Esophagus (tissue), 2 donors: Measurements from ENCODE around the gene MAP2. TPM values are rescaled to one million over a fixed set of nuclear protein-coding genes. Genes with fewer than 3 reads are reported as not detected.

Experiments
- H3K27ac ChIP-seq, 2 donors: one replicate each; pipeline ENCODE4 v1.5.1; 2013; ENCODE audit warnings: low read depth in 2 of 2, mild to moderate bottlenecking in 2 of 2, inconsistent platforms in 1 of 2, low read length in 1 of 2, moderate library complexity in 1 of 2
- H3K27me3 ChIP-seq, 2 donors: one replicate each; pipeline ENCODE4 v1.6.1; 2013; ENCODE audit warnings: low read length in 2 of 2, control low read depth in 1 of 2, mild to moderate bottlenecking in 1 of 2; ENCODE audit not compliant: insufficient read depth in 2 of 2, control insufficient read depth in 1 of 2
- H3K36me3 ChIP-seq, 2 donors: one replicate each; pipeline ENCODE4 v1.6.1; 2013; ENCODE audit warnings: low read length in 1 of 2; ENCODE audit not compliant: control insufficient read depth in 2 of 2, insufficient read depth in 2 of 2
- H3K4me1 ChIP-seq, 2 donors: one replicate each; pipeline ENCODE4 v1.6.1; 2013; ENCODE audit warnings: low read length in 1 of 2; ENCODE audit not compliant: control insufficient read depth in 2 of 2, insufficient read depth in 2 of 2
- H3K4me3 ChIP-seq, 2 donors: one replicate each; pipeline ENCODE4 v1.5.1; 2013; ENCODE audit warnings: low read length in 2 of 2, mild to moderate bottlenecking in 2 of 2, low read depth in 1 of 2, moderate library complexity in 1 of 2
- H3K9me3 ChIP-seq, 2 donors: one replicate each; pipeline ENCODE4 v1.6.1; 2013; ENCODE audit warnings: mild to moderate bottlenecking in 2 of 2, low read depth in 1 of 2, low read length in 1 of 2, moderate library complexity in 1 of 2; ENCODE audit not compliant: control insufficient read depth in 2 of 2, insufficient read depth in 1 of 2
- WGBS, 2 donors: extraction: QIAGEN DNeasy Blood & Tissue Kit; methylation state at CpG; one replicate each; pipeline ENCODE4 v1.1.7; 2013; 5-methylcytosine and 5-hydroxymethylcytosine counted together
- polyA plus RNA-seq, 2 donors: library from polyadenylated mRNA; stranded (reverse); fragments of 200-250 nt; gene quantifications; one replicate each; pipeline ENCODE4 v1.2.3, GENCODE V29; 2013
- donor health status: healthy with polysubstance abuse.
- donor health status: Bipolar disorder and iron deficiency.

MAP2 gene
- polyA plus RNA-seq, 2 donors = 4.4 to 5.2 TPM

GRCh38 chr2:209547726-209548125 lies 123.9 kb downstream of the MAP2 start:
- Histone ChIP-seq H3K9me3 (no peaks in the 10 kb centered on the region), H3K27ac (no peak overlapping the region), H3K4me1 (no peaks in the 10 kb centered on the region), H3K27me3 (no peaks in the 10 kb centered on the region), H3K4me3 (no peak overlapping the region), H3K36me3 (no peaks in the 10 kb centered on the region)
- WGBS, 2 donors = 64 to 68% methylated on average over 1 of the region's 1 CpG

- 92 to 93% methylated on average over 3 of the region's 3 CpGs for WGBS, 2 donors
- no peaks in the 10 kb centered on the region for H3K4me1 ChIP-seq
These were observed 125.7 kb downstream of the MAP2 start for GRCh38 chr2:209549589-209549988.

DNA sequence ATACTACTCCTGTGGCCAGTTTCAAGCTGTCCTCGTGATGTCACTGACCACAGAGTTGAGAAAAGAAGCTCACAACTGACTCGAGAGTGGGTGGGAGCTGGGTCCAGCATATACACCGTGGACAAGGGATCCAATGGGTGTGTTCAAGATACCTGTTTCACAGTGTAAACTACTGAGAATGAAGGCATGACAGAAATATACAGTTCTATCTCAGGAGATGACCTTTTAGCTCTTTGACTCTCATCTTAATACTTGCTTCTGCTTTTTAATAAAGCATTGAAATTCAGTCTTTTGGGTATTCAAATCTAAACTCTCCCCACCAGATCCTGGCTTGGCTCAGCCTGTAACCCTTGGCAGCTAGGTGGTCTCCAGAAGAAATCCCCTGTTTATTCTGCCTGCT lies 130.1 kb downstream of the MAP2 start:
- no peak overlapping the region for H3K4me3 ChIP-seq
- no peaks in the 10 kb centered on the region for H3K4me1 ChIP-seq
- no peaks in the 10 kb centered on the region for H3K36me3 ChIP-seq
- H3K9me3 ChIP-seq = no peaks in the 10 kb centered on the region
- WGBS, 2 donors = 82% methylated on average over 3 of the region's 3 CpGs
- no peaks in the 10 kb centered on the region for H3K27me3 ChIP-seq
- no peak overlapping the region for H3K27ac ChIP-seq

More at GRCh38 chr2:209549589-209549988, 125.7 kb downstream of the MAP2 start:
- no peak overlapping the region for H3K4me3 ChIP-seq
- no peak overlapping the region for H3K27ac ChIP-seq
- no peaks in the 10 kb centered on the region for H3K36me3 ChIP-seq
- H3K9me3 ChIP-seq = no peaks in the 10 kb centered on the region
- no peaks in the 10 kb centered on the region for H3K27me3 ChIP-seq

DNA sequence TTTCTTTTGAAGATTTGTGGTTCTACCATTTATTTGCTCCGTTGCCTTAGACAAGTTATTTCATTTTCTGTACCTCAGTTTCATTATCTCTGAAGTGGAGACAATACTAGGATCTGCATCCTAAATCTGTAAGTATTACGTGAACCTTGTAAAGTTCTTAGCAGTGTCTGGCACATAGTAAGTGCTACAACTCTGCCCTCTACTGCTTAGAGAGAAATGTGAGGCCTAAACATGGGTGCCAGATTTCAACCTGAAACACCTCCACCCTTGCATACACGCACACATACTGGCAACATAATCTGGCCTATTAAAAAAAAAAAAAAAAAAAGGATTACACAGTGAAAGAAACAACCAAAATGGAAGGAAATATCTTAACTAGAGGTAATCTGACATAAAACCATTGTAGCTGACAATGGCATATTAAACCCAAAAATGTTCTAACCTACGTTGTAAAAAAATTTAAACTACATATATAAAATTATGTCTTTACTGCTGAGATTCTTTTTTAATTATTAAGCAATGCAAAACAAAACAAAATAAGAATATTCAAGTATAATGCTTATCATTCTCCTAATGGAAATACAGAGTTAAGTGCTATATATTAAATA lies 132.6 kb downstream of the MAP2 start:
- no peak overlapping the region for H3K4me3 ChIP-seq
- H3K9me3 ChIP-seq = no peaks in the 10 kb centered on the region
- H3K27me3 ChIP-seq = no peaks in the 10 kb centered on the region
- 53% methylated on average over 4 of the region's 4 CpGs for WGBS, 2 donors
- no peaks in the 10 kb centered on the region for H3K36me3 ChIP-seq
- no peak overlapping the region for H3K27ac ChIP-seq
- no peaks in the 10 kb centered on the region for H3K4me1 ChIP-seq

GRCh38 chr2:209560911-209561310 lies 137.1 kb downstream of the MAP2 start:
- Histone ChIP-seq H3K27me3 (no peaks in the 10 kb centered on the region), H3K4me3 (no peak overlapping the region), H3K27ac (no peak overlapping the region), H3K4me1 (no peaks in the 10 kb centered on the region), H3K36me3 (no peaks in the 10 kb centered on the region), H3K9me3 (no peaks in the 10 kb centered on the region)
- WGBS, 2 donors = 64 to 67% methylated on average over 3 of the region's 3 CpGs

GRCh38 chr2:209563453-209563852 lies 139.6 kb downstream of the MAP2 start:
- Histone ChIP-seq H3K4me1 (no peaks in the 10 kb centered on the region), H3K36me3 (no peaks in the 10 kb centered on the region), H3K27ac (no peak overlapping the region), H3K27me3 (no peaks in the 10 kb centered on the region), H3K4me3 (no peak overlapping the region), H3K9me3 (no peaks in the 10 kb centered on the region)
- 82 to 91% methylated on average over 5 of the region's 5 CpGs for WGBS, 2 donors

DNA sequence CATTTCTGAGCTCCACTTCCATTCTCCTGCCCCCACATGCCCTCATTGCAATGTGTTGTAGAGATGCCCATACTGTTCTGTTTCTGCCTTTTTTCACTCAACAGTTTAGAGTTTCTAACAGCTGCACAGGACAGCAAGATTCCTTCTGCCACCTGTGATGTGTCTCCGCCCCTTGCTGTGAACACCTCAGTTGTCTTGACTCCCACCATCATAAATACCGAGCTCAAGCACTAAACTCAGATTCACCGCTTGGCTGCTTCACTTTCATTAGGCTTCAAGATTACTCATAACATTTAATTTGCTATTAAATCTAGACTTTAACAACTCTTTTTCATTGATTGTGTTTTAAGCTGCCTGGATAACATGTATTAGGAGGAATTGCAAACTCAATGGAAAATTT lies 141.0 kb downstream of the MAP2 start:
- 86 to 87% methylated on average over 3 of the region's 3 CpGs for WGBS, 2 donors
- H3K4me3 ChIP-seq = no peak overlapping the region
- H3K36me3 ChIP-seq = no peaks in the 10 kb centered on the region
- no peaks in the 10 kb centered on the region for H3K27me3 ChIP-seq
- no peaks in the 10 kb centered on the region for H3K9me3 ChIP-seq
- H3K4me1 ChIP-seq = no peaks in the 10 kb centered on the region
- no peak overlapping the region for H3K27ac ChIP-seq

DNA sequence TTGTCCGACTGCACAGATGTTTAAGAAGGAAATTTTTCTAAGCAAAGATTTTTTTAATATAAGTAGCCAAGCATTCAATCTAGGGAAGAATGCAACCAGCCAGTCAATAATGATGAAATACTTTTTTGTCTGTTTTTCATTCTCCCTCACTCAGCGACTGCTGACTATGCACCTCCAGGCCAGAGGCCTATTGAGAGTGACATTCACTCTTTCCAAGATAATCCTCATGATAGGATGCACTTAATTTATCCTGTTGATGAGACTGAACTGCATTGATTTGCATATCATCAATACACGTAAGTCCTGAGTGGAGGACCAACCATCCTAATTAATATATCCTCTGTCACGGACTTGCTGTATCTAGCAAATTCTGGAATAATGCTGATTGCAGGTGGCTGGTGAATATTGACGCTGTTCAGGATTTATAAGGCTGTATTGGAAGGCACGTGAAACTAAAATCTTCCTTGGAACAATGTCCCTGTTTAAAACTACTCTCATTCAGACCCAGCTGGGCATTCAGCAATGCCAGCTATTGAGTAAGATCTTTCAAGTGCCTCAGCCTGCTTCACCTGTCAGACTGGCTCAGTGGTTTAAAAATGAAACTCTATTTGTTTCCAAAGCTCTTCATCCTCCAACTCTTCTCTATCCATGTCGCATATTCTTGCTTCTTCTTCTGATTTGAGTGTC lies 142.2 kb downstream of the MAP2 start:
- Histone ChIP-seq H3K27ac (no peak overlapping the region), H3K9me3 (no peaks in the 10 kb centered on the region), H3K36me3 (no peaks in the 10 kb centered on the region), H3K4me1 (no peaks in the 10 kb centered on the region), H3K4me3 (no peak overlapping the region), H3K27me3 (no peaks in the 10 kb centered on the region)
- WGBS, 2 donors = 70 to 76% methylated on average over 7 of the region's 7 CpGs

DNA sequence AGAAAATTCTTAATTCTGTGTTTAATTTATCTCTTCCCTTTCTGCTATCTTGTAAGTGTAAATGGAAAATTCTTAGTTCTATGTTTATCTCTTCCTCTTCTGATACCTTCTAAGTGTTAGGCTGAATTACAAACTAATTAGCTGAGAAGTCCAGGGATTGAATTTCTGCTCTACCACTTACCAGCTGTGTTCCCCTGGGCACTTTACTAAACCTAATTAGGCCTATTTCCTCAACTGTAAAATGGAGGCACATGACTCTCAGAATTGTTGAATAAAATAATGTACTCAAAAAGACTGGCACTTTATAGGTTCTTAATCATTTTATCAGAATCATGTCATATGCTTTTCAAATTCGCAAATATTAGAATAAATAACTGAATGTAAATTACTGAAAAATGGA lies 146.3 kb downstream of the MAP2 start:
- no peaks in the 10 kb centered on the region for H3K9me3 ChIP-seq
- H3K27ac ChIP-seq = no peak overlapping the region
- no peaks in the 10 kb centered on the region for H3K4me1 ChIP-seq
- no peaks in the 10 kb centered on the region for H3K36me3 ChIP-seq
- WGBS, 2 donors = 89 to 91% methylated on average over 1 of the region's 1 CpG
- H3K4me3 ChIP-seq = no peak overlapping the region
- no peaks in the 10 kb centered on the region for H3K27me3 ChIP-seq

DNA sequence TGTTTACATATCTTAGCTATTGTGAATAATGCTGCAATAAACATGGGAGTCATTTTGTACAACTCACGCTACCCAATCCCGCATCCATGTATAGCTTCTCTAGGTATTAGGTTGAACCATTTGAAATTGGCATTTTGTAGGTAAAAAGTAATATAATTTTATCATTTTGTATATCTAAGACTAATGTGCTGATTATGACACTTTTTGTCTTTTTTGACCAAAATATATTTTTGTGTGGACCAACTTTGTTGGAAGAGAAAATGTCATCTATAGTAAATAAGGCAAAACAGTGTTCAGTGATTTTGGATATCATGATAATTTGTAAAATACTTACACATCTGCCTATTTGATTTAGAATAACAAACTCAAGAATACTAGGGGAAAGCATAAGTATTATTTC lies 150.7 kb downstream of the MAP2 start:
- 94 to 98% methylated on average over 2 of the region's 2 CpGs for WGBS, 2 donors
- no peaks in the 10 kb centered on the region for H3K9me3 ChIP-seq
- H3K36me3 ChIP-seq = no peaks in the 10 kb centered on the region
- no peaks in the 10 kb centered on the region for H3K27me3 ChIP-seq
- H3K27ac ChIP-seq = no peak overlapping the region
- no peak overlapping the region for H3K4me3 ChIP-seq
- H3K4me1 ChIP-seq = no peaks in the 10 kb centered on the region
